Brain microvascular endothelial cell (primary cell): ENCODE results near the gene ATXN7L3B.
"Not testable (repeated sequence)": the region's sequence is repeated elsewhere in the genome, so short reads cannot be mapped to it uniquely, and the experiment has no call there.

ENCODE experiments used
- DNase-seq: peaks from one replicate; pipeline ENCODE4 v3.0.0-alpha.2; 2020
- H3K27ac ChIP-seq: fragments of 250-450 bp; sonication (Bioruptor Pico); 2 replicates; pipeline ENCODE4 v1.5.1; 2020; ENCODE audit warnings: mild to moderate bottlenecking, moderate library complexity
- H3K27me3 ChIP-seq: fragments of 250-450 bp; sonication (Bioruptor Pico); replicated peaks from 2 replicates; pipeline ENCODE4 v1.5.1; 2020; ENCODE audit warnings: mild to moderate bottlenecking
- H3K36me3 ChIP-seq: fragments of 250-450 bp; sonication (Bioruptor Pico); replicated peaks from 2 replicates; pipeline ENCODE4 v1.5.1; 2020; ENCODE audit warnings: mild to moderate bottlenecking
- H3K4me3 ChIP-seq: 2 replicates; pipeline ENCODE4 v1.5.1; 2011; ENCODE audit warnings: low read depth, mild to moderate bottlenecking, control low read depth, low read length, moderate library complexity
- in situ Hi-C: cut with HindIII; loops from 2 replicates; pipeline ENCODE4 v1.10.0; 2017; ENCODE audit warnings: low sequenced_read_pairs, low pct_ligation_motif_present
- TF ChIP-seq, protein P1 (sequence below): IDR thresholded peaks from 2 replicates; pipeline ENCODE4 v1.5.1; 2011; ENCODE audit warnings: low read depth, mild to moderate bottlenecking, moderate library complexity, low read length, control low read depth, inconsistent platforms; ENCODE audit errors: missing control alignments

Gene ATXN7L3B

DNA sequence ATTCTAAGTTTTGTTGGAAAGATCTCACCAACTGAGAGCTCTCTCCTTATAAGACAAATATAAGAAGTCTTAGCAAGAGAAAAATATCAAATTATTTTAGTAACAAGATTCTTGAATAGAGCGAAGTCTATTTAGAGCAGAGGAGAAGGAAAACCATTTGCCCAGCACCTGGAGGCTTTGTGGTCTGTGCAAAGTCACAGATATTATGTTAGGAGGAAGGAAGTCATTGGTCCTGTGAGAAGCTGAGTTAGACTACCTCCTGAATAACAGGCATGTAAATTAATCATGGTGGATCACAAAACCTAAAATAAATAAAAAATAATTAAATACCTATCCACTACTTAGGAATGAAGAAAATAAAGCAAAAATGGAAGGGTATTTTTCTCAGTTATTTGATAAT is 38.4 kb upstream of the ATXN7L3B start:
- no peak overlapping the region for H3K4me3 ChIP-seq
- DNase-seq: no peak
- no peak overlapping the region for H3K27ac ChIP-seq
- in situ Hi-C loops: no loop called here
- TF ChIP-seq, protein P1, sequence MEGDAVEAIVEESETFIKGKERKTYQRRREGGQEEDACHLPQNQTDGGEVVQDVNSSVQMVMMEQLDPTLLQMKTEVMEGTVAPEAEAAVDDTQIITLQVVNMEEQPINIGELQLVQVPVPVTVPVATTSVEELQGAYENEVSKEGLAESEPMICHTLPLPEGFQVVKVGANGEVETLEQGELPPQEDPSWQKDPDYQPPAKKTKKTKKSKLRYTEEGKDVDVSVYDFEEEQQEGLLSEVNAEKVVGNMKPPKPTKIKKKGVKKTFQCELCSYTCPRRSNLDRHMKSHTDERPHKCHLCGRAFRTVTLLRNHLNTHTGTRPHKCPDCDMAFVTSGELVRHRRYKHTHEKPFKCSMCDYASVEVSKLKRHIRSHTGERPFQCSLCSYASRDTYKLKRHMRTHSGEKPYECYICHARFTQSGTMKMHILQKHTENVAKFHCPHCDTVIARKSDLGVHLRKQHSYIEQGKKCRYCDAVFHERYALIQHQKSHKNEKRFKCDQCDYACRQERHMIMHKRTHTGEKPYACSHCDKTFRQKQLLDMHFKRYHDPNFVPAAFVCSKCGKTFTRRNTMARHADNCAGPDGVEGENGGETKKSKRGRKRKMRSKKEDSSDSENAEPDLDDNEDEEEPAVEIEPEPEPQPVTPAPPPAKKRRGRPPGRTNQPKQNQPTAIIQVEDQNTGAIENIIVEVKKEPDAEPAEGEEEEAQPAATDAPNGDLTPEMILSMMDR: no peak
- no peaks in the 10 kb centered on the region for H3K27me3 ChIP-seq
- H3K36me3 ChIP-seq: no peaks in the 10 kb centered on the region

DNA sequence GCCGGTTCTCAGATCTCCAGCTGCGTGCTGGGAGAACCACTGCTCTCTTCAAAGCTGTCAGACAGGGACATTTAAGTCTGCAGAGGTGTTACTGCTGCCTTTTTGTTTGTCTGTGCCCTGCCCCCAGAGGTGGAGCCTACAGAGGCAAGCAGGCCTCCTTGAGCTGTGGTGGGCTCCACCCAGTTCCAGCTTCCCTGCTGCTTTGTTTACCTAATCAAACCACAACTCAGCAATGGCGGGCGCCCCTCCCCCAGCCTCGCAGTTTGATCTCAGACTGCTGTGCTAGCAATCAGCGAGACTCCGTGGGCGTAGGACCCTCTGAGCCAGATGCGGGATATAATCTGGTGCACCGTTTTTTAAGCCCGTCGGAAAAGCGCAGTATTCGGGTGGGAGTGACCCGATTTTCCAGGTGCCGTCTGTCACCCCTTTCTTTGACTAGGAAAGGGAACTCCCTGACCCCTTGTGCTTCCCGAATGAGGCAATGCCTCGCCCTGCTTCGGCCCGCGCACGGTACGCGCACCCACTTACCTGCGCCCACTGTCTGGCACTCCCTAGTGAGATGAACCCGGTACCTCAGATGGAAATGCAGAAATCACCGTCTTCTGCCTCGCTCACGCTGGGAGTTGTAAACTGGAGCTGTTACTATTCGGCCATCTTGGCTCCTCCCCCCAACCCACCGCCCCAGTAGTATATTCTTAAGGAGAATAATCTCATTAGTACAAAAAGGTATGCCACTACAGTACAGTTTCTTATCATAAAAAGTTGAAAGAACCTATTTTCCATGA is 28.6 kb upstream of the ATXN7L3B start:
- DNase-seq, H3K36me3 ChIP-seq, H3K27me3 ChIP-seq, H3K4me3 ChIP-seq, H3K27ac ChIP-seq, in situ Hi-C loops: not testable (repeated sequence)

DNA sequence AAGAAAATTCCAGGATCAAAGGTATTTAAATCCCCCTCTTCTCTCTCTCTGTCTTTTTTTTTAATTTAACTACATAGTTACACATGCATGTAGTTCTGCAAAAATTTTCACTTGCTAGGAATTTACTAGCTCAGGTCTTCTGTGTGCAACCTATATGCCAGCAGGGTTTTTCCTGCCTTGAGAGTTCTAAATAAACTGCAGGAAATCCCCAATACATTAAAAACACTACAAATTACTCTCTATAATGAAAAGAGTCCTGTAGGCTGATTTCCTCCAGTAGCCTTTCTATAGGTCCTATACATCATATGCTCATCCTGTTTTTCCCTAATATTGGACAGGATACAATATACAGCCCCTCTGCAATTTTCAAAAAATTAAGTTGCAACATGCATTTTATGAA is 27.7 kb upstream of the ATXN7L3B start:
- DNase-seq: no peak
- Histone ChIP-seq H3K27me3 (no peaks in the 10 kb centered on the region), H3K27ac (no peak overlapping the region), H3K4me3 (no peak overlapping the region), H3K36me3 (no peaks in the 10 kb centered on the region)
- in situ Hi-C loops: no loop called here
- TF ChIP-seq, protein P1: no peak

DNA sequence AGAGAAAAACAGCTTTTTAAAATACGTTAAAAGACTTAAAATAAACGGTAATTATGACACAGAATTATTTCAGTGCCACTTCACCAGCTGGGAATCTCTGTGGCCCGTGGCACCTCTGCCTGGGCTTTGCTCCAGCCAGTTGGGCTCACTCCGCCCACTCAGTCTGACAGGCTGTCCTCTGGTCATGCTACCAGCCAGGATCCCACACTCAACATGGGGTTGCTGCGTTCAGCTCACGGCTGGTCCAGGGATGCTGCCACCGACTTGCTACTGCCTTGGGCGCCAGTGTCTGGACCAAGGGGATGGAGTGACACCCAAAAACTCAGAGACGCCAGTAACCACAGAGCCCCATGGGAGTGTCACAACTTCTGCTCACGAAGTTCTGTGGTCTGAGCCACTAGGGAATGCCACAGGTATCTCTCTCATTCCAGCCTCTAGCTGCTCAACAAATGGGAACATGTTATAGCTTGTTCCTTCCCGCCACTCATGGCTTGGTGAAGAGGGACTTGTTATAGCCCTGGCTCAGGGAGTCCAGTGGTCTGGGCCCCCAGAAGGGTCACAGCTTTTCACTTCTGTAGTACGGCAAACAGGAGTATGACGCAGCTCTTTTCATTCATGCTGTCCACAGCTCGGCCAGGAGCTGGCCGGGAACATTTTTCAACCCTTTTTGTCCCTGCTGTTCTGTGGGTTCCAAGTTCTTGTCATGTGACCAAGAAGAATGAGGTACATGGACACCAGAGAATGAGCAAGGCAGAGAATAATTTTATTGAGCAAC is 23.4 kb upstream of the ATXN7L3B start:
- Histone ChIP-seq H3K4me3 (no peak overlapping the region), H3K27ac (no peak overlapping the region), H3K36me3 (no peaks in the 10 kb centered on the region), H3K27me3 (no peaks in the 10 kb centered on the region)
- no peak for DNase-seq
- in situ Hi-C loops: no loop called here
- TF ChIP-seq, protein P1: no peak

DNA sequence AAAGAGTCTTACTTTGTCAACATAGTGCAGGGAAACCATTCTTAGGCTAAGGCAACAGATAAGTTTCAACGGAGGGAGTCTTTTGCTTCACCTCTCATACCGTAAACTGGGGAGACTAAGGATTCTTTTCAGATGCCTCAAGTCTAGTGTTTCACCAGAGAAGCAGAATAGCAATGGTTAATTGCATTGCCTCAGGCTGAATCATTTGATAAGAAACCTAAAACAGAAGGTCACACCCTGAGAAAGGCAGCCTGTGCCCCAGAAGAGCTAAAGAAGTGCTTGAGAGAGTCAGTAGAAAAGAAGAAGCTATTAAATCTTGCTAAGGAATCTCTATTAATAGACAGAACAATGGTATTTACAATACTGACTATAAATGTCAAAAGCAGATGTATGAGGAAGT is 21.8 kb upstream of the ATXN7L3B start:
- no peaks in the 10 kb centered on the region for H3K27me3 ChIP-seq
- in situ Hi-C loops: no loop called here
- no peak overlapping the region for H3K27ac ChIP-seq
- no peak overlapping the region for H3K4me3 ChIP-seq
- TF ChIP-seq, protein P1: no peak
- no peak for DNase-seq
- no peaks in the 10 kb centered on the region for H3K36me3 ChIP-seq

DNA sequence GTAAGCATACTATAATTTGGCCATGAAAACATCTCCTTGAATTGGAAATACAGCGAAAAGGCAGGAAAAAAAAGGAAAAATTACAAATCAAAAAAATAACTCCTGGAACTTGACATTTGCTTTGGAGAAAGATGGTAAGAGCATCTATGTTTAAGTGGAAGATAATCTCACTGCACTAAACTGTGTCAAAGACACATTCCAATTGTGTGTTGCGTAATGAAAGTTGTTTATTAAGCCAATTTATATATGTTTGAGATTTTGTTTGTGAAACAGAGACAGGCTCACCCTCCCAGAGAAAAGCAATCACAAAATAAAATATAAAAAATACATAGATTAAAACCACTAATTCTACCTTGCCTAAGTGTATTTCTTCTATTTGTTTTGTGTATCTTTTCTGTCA is 11.1 kb upstream of the ATXN7L3B start:
- H3K36me3 ChIP-seq: no peaks in the 10 kb centered on the region
- no peak for DNase-seq
- H3K27ac ChIP-seq: no peak overlapping the region
- no peak overlapping the region for H3K4me3 ChIP-seq
- TF ChIP-seq, protein P1: no peak
- in situ Hi-C loops: no loop called here
- H3K27me3 ChIP-seq: no peaks in the 10 kb centered on the region
